Cardiac muscle cell (in vitro differentiated cells and primary cell): ENCODE data around the gene TSHB. TPM values are rescaled to one million over a fixed set of nuclear protein-coding genes. Genes with fewer than 3 reads are reported as not detected.
"Not testable (repeated sequence)": the region's sequence is repeated elsewhere in the genome, so short reads cannot be mapped to it uniquely, and the experiment has no call there.

Source experiments
- DNase-seq, 2 donors: peaks; one replicate each; pipeline versions ENCODE4 v3.0.0 to v3.0.0-alpha.2; 2010 to 2017; ENCODE audit warnings: low read depth in 1 of 2, low spot score in 1 of 2
- H3K27ac ChIP-seq: fragments of 200-600 bp; sonication (generic); 2 replicates; pipeline ENCODE4 v1.5.1; 2016
- H3K27me3 ChIP-seq: fragments of 200-600 bp; sonication (generic); 2 replicates; pipeline ENCODE4 v1.6.0; 2016; ENCODE audit warnings: control low read depth
- H3K36me3 ChIP-seq: fragments of 200-600 bp; sonication (generic); 2 replicates; pipeline ENCODE4 v1.5.1; 2016; ENCODE audit warnings: control low read depth
- H3K4me1 ChIP-seq: fragments of 200-600 bp; sonication (generic); 2 replicates; pipeline ENCODE4 v1.8.1; 2017; ENCODE audit warnings: low read depth, mild to moderate bottlenecking, mixed run types
- H3K4me3 ChIP-seq: fragments of 200-600 bp; sonication (generic); 2 replicates; pipeline ENCODE4 v1.5.1; 2016; ENCODE audit warnings: mild to moderate bottlenecking
- H3K9me3 ChIP-seq: fragments of 200-600 bp; sonication (generic); 2 replicates; pipeline ENCODE4 v1.5.1; 2017; ENCODE audit warnings: low read depth, mild to moderate bottlenecking, control low read depth
- CTCF ChIP-seq: IDR thresholded peaks from 2 replicates; pipeline ENCODE4 v1.5.1; 2012; ENCODE audit warnings: low read depth, mild to moderate bottlenecking, low read length
- polyA plus RNA-seq: library from polyadenylated mRNA; unstranded; fragments of >200 nt; fragmentation: Nextera tagmentation; extraction: Ambion mirVana; gene quantifications from 2 replicates; pipeline ENCODE4 v1.2.1, GENCODE V29; 2016
- total RNA-seq: library from RNA; depleted of rRNA; stranded (reverse); fragments of >200 nt; gene quantifications from 2 replicates; pipeline ENCODE4 v1.2.3, GENCODE V29; 2016

Gene TSHB
- total and polyA plus RNA-seq, 2 experiments from 2014 or later, result not detected

GRCh38 chr1:115006191-115006590 is 23.4 kb upstream of the TSHB start:
- no peak for TF ChIP-seq CTCF
- no peak for DNase-seq
- Histone ChIP-seq H3K27me3 (no peaks in the 10 kb centered on the region), H3K4me3 (no peak overlapping the region), H3K4me1 (no peaks in the 10 kb centered on the region), H3K27ac (no peak overlapping the region), H3K9me3 (no peaks in the 10 kb centered on the region), H3K36me3 (no peaks in the 10 kb centered on the region)

- H3K9me3 ChIP-seq, result no peaks in the 10 kb centered on the region
- H3K27me3 ChIP-seq, result no peaks in the 10 kb centered on the region
- no peak for DNase-seq
- no peaks in the 10 kb centered on the region for H3K4me1 ChIP-seq
- H3K36me3 ChIP-seq, result no peaks in the 10 kb centered on the region
- no peak overlapping the region for H3K27ac ChIP-seq
- no peak for TF ChIP-seq CTCF
- no peak overlapping the region for H3K4me3 ChIP-seq
Observed at GRCh38 chr1:115012006-115012405, 17.6 kb upstream of the TSHB start.

DNA sequence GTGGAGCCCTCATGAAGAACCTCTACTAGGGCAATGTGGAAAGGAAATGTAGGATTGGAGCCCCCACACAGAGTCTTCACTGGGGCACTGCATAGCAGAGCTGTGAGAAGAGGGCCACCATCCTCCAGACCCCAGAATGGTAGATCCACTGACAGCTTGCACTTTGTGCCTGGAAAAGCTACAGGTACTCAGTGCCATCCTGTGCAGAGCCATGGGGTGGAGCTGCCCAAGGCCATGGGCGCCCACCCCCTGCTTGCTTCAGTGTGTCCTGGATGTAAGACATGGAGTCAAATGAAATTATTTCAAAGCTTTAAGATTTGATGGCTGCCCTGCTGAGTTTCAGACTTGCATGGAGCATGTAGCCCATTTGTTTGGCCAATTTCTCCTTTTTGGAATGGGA is 17.2 kb upstream of the TSHB start:
- H3K27ac ChIP-seq, result no peak overlapping the region
- no peaks in the 10 kb centered on the region for H3K4me1 ChIP-seq
- H3K9me3 ChIP-seq, result no peaks in the 10 kb centered on the region
- TF ChIP-seq CTCF, result no peak
- H3K4me3 ChIP-seq, result no peak overlapping the region
- no peaks in the 10 kb centered on the region for H3K36me3 ChIP-seq
- H3K27me3 ChIP-seq, result no peaks in the 10 kb centered on the region
- DNase-seq, result no peak

DNA sequence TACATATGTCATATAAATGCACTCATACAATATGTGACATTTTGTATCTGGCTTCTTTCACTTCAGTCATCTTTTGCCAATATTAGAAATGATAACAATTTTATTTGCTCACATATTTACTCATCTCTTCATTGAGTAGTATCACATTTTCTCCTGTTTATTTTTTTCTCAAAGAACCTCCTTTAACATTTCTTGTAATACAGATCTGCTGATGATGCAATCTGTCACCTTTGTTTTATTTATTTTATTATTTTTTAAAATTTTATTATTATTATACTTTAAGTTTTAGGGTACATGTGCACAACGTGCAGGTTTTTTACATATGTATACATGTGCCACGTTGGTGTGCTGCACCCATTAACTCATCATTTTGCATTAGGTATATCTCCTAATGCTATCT is 15.8 kb upstream of the TSHB start:
- Histone ChIP-seq H3K9me3 (no peaks in the 10 kb centered on the region), H3K4me1 (no peaks in the 10 kb centered on the region), H3K27ac (no peak overlapping the region), H3K36me3 (no peaks in the 10 kb centered on the region), H3K27me3 (no peaks in the 10 kb centered on the region), H3K4me3 (no peak overlapping the region)
- no peak for TF ChIP-seq CTCF
- no peak for DNase-seq

DNA sequence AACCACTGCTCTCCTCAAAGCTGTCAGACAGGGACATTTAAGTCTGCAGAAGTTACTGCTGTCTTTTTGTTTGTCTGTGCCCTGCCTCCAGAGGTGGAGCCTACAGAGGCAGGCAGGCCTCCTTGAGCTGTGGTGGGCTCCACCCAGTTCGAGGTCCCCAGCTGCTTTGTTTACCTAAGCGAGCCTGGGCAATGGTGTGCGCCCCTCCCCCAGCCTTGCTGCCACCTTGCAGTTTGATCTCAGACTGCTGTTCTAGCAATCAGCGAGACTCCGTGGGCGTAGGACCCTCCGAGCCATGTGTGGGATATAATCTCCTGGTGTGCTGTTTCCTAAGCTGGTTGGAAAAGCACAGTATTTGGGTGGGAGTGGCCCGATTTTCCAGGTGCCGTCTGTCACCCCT is 10.1 kb upstream of the TSHB start:
- not testable (repeated sequence) for H3K27ac ChIP-seq

GRCh38 chr1:115021145-115021544 is 8.5 kb upstream of the TSHB start:
- DNase-seq, result no peak
- H3K9me3 ChIP-seq, result no peaks in the 10 kb centered on the region
- H3K4me1 ChIP-seq, result no peaks in the 10 kb centered on the region
- H3K36me3 ChIP-seq, result no peaks in the 10 kb centered on the region
- H3K27me3 ChIP-seq, result no peaks in the 10 kb centered on the region
- TF ChIP-seq CTCF, result no peak
- H3K27ac ChIP-seq, result no peak overlapping the region
- no peak overlapping the region for H3K4me3 ChIP-seq

More for the DNA sequence above, 10.1 kb upstream of the TSHB start:
- not testable (repeated sequence) for DNase-seq, H3K4me1 ChIP-seq, H3K9me3 ChIP-seq, H3K36me3 ChIP-seq, H3K27me3 ChIP-seq, H3K4me3 ChIP-seq
